Osteoblast (primary cell): ENCODE measurements around the gene AGBL5. TPM values are rescaled to one million over a fixed set of nuclear protein-coding genes. Genes with fewer than 3 reads are reported as not detected.

ENCODE experiments used
- DNase-seq: peaks from one replicate; pipeline ENCODE4 v3.0.0; 2011; ENCODE audit warnings: low spot score, mixed read lengths; ENCODE audit not compliant: insufficient read length; ENCODE audit errors: missing footprints
- H2AFZ ChIP-seq: 2 replicates; pipeline ENCODE4 v1.6.0; 2011; ENCODE audit warnings: mild to moderate bottlenecking, low read length
- H3K27ac ChIP-seq: 2 replicates; pipeline ENCODE4 v1.5.1; 2011; ENCODE audit warnings: mild to moderate bottlenecking, low read depth, low read length, moderate library complexity
- H3K27me3 ChIP-seq: 2 replicates; pipeline ENCODE4 v1.6.0; 2012; ENCODE audit warnings: mild to moderate bottlenecking, control low read depth, inconsistent platforms, low read length, moderate library complexity; ENCODE audit not compliant: insufficient read depth
- H3K36me3 ChIP-seq: 2 replicates; pipeline ENCODE4 v1.5.1; 2011; ENCODE audit warnings: mild to moderate bottlenecking, low read length, control low read depth, moderate library complexity; ENCODE audit not compliant: insufficient read depth
- H3K4me1 ChIP-seq: 2 replicates; pipeline ENCODE4 v1.5.1; 2011; ENCODE audit warnings: mild to moderate bottlenecking, low read length, control low read depth, moderate library complexity; ENCODE audit not compliant: insufficient read depth
- H3K4me2 ChIP-seq: 2 replicates; pipeline ENCODE4 v1.6.0; 2011; ENCODE audit warnings: mild to moderate bottlenecking, low read length; ENCODE audit not compliant: insufficient read depth
- H3K4me3 ChIP-seq: fragments of 200-600 bp; sonication (generic); 3 replicates; pipeline ENCODE4 v1.5.1; 2012; ENCODE audit warnings: mild to moderate bottlenecking, low read length, inconsistent platforms; ENCODE audit not compliant: insufficient read depth
- H3K79me2 ChIP-seq: 2 replicates; pipeline ENCODE4 v1.6.0; 2012; ENCODE audit warnings: mild to moderate bottlenecking, low read length, control low read depth, inconsistent platforms; ENCODE audit not compliant: insufficient read depth
- H3K9me3 ChIP-seq: 2 replicates; pipeline ENCODE4 v1.5.1; 2011; ENCODE audit warnings: low read depth, low read length, control low read depth
- H4K20me1 ChIP-seq: 2 replicates; pipeline ENCODE4 v1.6.0; 2012; ENCODE audit warnings: mild to moderate bottlenecking, low read length, control low read depth; ENCODE audit not compliant: insufficient read depth
- total RNA-seq: library from RNA; depleted of rRNA; stranded (reverse); fragments of >200 nt; gene quantifications from 2 replicates; pipeline ENCODE4 v1.2.3, GENCODE V29; 2012
- TF ChIP-seq, protein P1 (sequence below): IDR thresholded peaks from 2 replicates; pipeline ENCODE4 v1.5.1; 2011; ENCODE audit warnings: mild to moderate bottlenecking, low read depth, low read length, moderate library complexity; ENCODE audit errors: extremely low read depth

Gene AGBL5
- total RNA-seq, 1 donor = 24.6 TPM

DNA sequence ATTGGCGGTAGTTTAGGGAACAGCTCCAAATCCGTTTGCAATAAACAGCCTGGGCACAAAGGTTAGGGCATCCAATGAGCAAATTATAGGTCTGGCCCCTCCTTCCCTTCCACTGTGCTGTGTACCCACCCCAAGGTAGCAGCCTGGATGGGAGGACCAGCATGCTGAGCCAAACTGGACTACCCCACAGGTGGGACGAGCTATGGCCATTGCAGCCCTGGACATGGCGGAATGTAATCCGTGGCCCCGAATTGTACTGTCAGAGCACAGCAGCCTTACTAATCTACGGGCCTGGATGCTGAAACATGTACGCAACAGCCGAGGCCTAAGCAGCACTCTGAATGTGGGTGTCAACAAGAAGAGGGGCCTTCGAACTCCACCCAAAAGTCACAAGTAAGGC lies 6.7 kb downstream of the AGBL5 start:
- TF ChIP-seq, protein P1, sequence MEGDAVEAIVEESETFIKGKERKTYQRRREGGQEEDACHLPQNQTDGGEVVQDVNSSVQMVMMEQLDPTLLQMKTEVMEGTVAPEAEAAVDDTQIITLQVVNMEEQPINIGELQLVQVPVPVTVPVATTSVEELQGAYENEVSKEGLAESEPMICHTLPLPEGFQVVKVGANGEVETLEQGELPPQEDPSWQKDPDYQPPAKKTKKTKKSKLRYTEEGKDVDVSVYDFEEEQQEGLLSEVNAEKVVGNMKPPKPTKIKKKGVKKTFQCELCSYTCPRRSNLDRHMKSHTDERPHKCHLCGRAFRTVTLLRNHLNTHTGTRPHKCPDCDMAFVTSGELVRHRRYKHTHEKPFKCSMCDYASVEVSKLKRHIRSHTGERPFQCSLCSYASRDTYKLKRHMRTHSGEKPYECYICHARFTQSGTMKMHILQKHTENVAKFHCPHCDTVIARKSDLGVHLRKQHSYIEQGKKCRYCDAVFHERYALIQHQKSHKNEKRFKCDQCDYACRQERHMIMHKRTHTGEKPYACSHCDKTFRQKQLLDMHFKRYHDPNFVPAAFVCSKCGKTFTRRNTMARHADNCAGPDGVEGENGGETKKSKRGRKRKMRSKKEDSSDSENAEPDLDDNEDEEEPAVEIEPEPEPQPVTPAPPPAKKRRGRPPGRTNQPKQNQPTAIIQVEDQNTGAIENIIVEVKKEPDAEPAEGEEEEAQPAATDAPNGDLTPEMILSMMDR = no peak
- no peak for DNase-seq
- no peaks in the 10 kb centered on the region for H3K27me3 ChIP-seq

GRCh38 chr2:27059141-27059820 lies 7.8 kb downstream of the AGBL5 start:
- H3K4me2 ChIP-seq = no peak overlapping the region
- H3K27ac ChIP-seq = no peak overlapping the region
- peaks cover 3% of the 10 kb centered on the region for H3K79me2 ChIP-seq
- DNase-seq = no peak
- no peaks in the 10 kb centered on the region for H3K9me3 ChIP-seq
- H2AFZ ChIP-seq = no peak overlapping the region
- no peaks in the 10 kb centered on the region for H3K27me3 ChIP-seq
- peaks cover 5% of the 10 kb centered on the region for H3K4me1 ChIP-seq
- H3K36me3 ChIP-seq = peaks cover 48% of the 10 kb centered on the region
- H3K4me3 ChIP-seq = no peak overlapping the region
- TF ChIP-seq, protein P1 = no peak
- peaks cover 8% of the 10 kb centered on the region for H4K20me1 ChIP-seq

More for the DNA sequence above, 6.7 kb downstream of the AGBL5 start:
- H3K27ac ChIP-seq = no peak overlapping the region
- no peaks in the 10 kb centered on the region for H3K4me1 ChIP-seq
- no peak overlapping the region for H3K4me3 ChIP-seq
- H2AFZ ChIP-seq = no peak overlapping the region
- H3K4me2 ChIP-seq = no peak overlapping the region
- H4K20me1 ChIP-seq = peaks cover 3% of the 10 kb centered on the region
- no peaks in the 10 kb centered on the region for H3K9me3 ChIP-seq
- H3K36me3 ChIP-seq = peaks cover 54% of the 10 kb centered on the region
- H3K79me2 ChIP-seq = no peaks in the 10 kb centered on the region

GRCh38 chr2:27060323-27060722 lies 8.9 kb downstream of the AGBL5 start:
- Histone ChIP-seq H3K4me2 (no peak overlapping the region), H3K4me1 (peaks cover 5% of the 10 kb centered on the region), H3K27ac (no peak overlapping the region), H3K4me3 (no peak overlapping the region), H3K9me3 (no peaks in the 10 kb centered on the region), H4K20me1 (peaks cover 8% of the 10 kb centered on the region), H3K36me3 (peaks cover 43% of the 10 kb centered on the region), H2AFZ (no peak overlapping the region), H3K27me3 (no peaks in the 10 kb centered on the region), H3K79me2 (peaks cover 5% of the 10 kb centered on the region)
- TF ChIP-seq, protein P1 = no peak
- DNase-seq = no peak

- TF ChIP-seq, protein P1 = no peak
- Histone ChIP-seq H2AFZ (no peak overlapping the region), H4K20me1 (peaks cover 33% of the 10 kb centered on the region), H3K27ac (no peak overlapping the region), H3K79me2 (peaks cover 42% of the 10 kb centered on the region), H3K4me3 (no peak overlapping the region), H3K4me1 (peaks cover 23% of the 10 kb centered on the region), H3K9me3 (no peaks in the 10 kb centered on the region), H3K4me2 (no peak overlapping the region), H3K36me3 (peaks cover 50% of the 10 kb centered on the region), H3K27me3 (no peaks in the 10 kb centered on the region)
- no peak for DNase-seq
Measured at GRCh38 chr2:27065128-27065527, 13.7 kb downstream of the AGBL5 start.
